HUES64 (cell line): ENCODE data around the gene DNAJC1.

Experiments
- H3K27ac ChIP-seq: 2 replicates; pipeline ENCODE4 v1.7.0; 2013; ENCODE audit warnings: low read depth, low read length, inconsistent platforms
- H3K27me3 ChIP-seq: 2 replicates; pipeline ENCODE4 v1.6.1; 2013; ENCODE audit warnings: mild to moderate bottlenecking, low read length; ENCODE audit not compliant: insufficient read depth
- H3K36me3 ChIP-seq: 2 replicates; pipeline ENCODE4 v1.6.1; 2013; ENCODE audit warnings: mild to moderate bottlenecking, low read length; ENCODE audit not compliant: insufficient read depth
- H3K4me1 ChIP-seq: 2 replicates; pipeline ENCODE4 v1.6.1; 2013; ENCODE audit warnings: mild to moderate bottlenecking, low read length, moderate library complexity; ENCODE audit not compliant: insufficient read depth
- H3K4me3 ChIP-seq: 2 replicates; pipeline ENCODE4 v1.5.1; 2013; ENCODE audit warnings: mild to moderate bottlenecking, low read length, moderate library complexity
- H3K9ac ChIP-seq: 2 replicates; pipeline ENCODE4 v1.6.1; 2013; ENCODE audit warnings: mild to moderate bottlenecking, low read depth, low read length
- H3K9me3 ChIP-seq: 2 replicates; pipeline ENCODE4 v1.6.1; 2013; ENCODE audit warnings: low read depth, low read length; ENCODE audit not compliant: insufficient read depth
- WGBS: fragments of 150-250, 120-280 bp; methylation state at CpG from one replicate; pipeline ENCODE4 v1.1.7; 2013; ENCODE audit warnings: missing lambda C conversion rate; 5-methylcytosine and 5-hydroxymethylcytosine counted together

Gene DNAJC1

GRCh38 chr10:21801609-21802008 is 201.9 kb downstream of the DNAJC1 start:
- Histone ChIP-seq H3K9me3 (no peaks in the 10 kb centered on the region), H3K4me1 (peaks cover 27% of the 10 kb centered on the region), H3K36me3 (no peaks in the 10 kb centered on the region), H3K4me3 (no peak overlapping the region), H3K27me3 (no peaks in the 10 kb centered on the region), H3K9ac (no peak overlapping the region), H3K27ac (no peak overlapping the region)
- 98% methylated on average over 2 of the region's 5 CpGs for WGBS

- Histone ChIP-seq H3K27ac (no peak overlapping the region), H3K27me3 (no peaks in the 10 kb centered on the region), H3K4me3 (no peak overlapping the region), H3K36me3 (no peaks in the 10 kb centered on the region), H3K9me3 (no peaks in the 10 kb centered on the region), H3K4me1 (peaks cover 10% of the 10 kb centered on the region), H3K9ac (no peak overlapping the region)
- WGBS: 92% methylated on average over 5 of the region's 5 CpGs
These were observed 205.4 kb downstream of the DNAJC1 start for GRCh38 chr10:21797984-21798765.

GRCh38 chr10:21797533-21797932 is 206.0 kb downstream of the DNAJC1 start:
- H3K27ac ChIP-seq: no peak overlapping the region
- no peaks in the 10 kb centered on the region for H3K9me3 ChIP-seq
- peaks cover 4% of the 10 kb centered on the region; the same call in 1 of the 2 replicates for H3K4me1 ChIP-seq
- 84% methylated on average over 3 of the region's 3 CpGs for WGBS
- no peaks in the 10 kb centered on the region for H3K36me3 ChIP-seq
- no peak overlapping the region for H3K9ac ChIP-seq
- no peaks in the 10 kb centered on the region for H3K27me3 ChIP-seq
- no peak overlapping the region for H3K4me3 ChIP-seq

- WGBS: 98% methylated on average over 2 of the region's 2 CpGs
- Histone ChIP-seq H3K36me3 (no peaks in the 10 kb centered on the region), H3K27me3 (no peaks in the 10 kb centered on the region), H3K9me3 (no peaks in the 10 kb centered on the region), H3K9ac (no peak overlapping the region), H3K4me3 (no peak overlapping the region), H3K27ac (no peak overlapping the region), H3K4me1 (no peaks in the 10 kb centered on the region)
These were observed 212.3 kb downstream of the DNAJC1 start for GRCh38 chr10:21791276-21791675.

- Histone ChIP-seq H3K4me1 (no peaks in the 10 kb centered on the region), H3K27ac (no peak overlapping the region), H3K4me3 (no peak overlapping the region), H3K9ac (no peak overlapping the region), H3K27me3 (no peaks in the 10 kb centered on the region), H3K36me3 (no peaks in the 10 kb centered on the region), H3K9me3 (peaks cover 4% of the 10 kb centered on the region; the same call in 1 of the 2 replicates)
- 83% methylated on average over 1 of the region's 1 CpG for WGBS
These were observed 226.6 kb downstream of the DNAJC1 start for GRCh38 chr10:21776883-21777282.

GRCh38 chr10:21771219-21771618 is 232.3 kb downstream of the DNAJC1 start:
- H3K9me3 ChIP-seq: no peaks in the 10 kb centered on the region
- no peaks in the 10 kb centered on the region for H3K27me3 ChIP-seq

GRCh38 chr10:21769041-21769440 is 234.5 kb downstream of the DNAJC1 start:
- Histone ChIP-seq H3K4me3 (no peak overlapping the region), H3K9ac (no peak overlapping the region), H3K27me3 (no peaks in the 10 kb centered on the region), H3K36me3 (no peaks in the 10 kb centered on the region), H3K4me1 (no peaks in the 10 kb centered on the region), H3K9me3 (no peaks in the 10 kb centered on the region), H3K27ac (no peak overlapping the region)
- 95% methylated on average over 3 of the region's 3 CpGs for WGBS

More at GRCh38 chr10:21771219-21771618, 232.3 kb downstream of the DNAJC1 start:
- 96% methylated on average over 4 of the region's 4 CpGs for WGBS
- Histone ChIP-seq H3K27ac (no peak overlapping the region), H3K9ac (no peak overlapping the region), H3K4me1 (no peaks in the 10 kb centered on the region), H3K36me3 (no peaks in the 10 kb centered on the region), H3K4me3 (no peak overlapping the region)

- H3K9ac ChIP-seq: no peak overlapping the region
- no peaks in the 10 kb centered on the region for H3K9me3 ChIP-seq
- no peak overlapping the region for H3K27ac ChIP-seq
- no peaks in the 10 kb centered on the region for H3K36me3 ChIP-seq
- no peaks in the 10 kb centered on the region for H3K27me3 ChIP-seq
- WGBS: 98% methylated on average over 5 of the region's 5 CpGs
- no peaks in the 10 kb centered on the region for H3K4me1 ChIP-seq
- no peak overlapping the region for H3K4me3 ChIP-seq
These were observed 238.9 kb downstream of the DNAJC1 start for GRCh38 chr10:21764466-21765189.

- H3K4me3 ChIP-seq: no peak overlapping the region
- no peak overlapping the region for H3K27ac ChIP-seq
- 92% methylated on average over 2 of the region's 2 CpGs for WGBS
These were observed 243.2 kb downstream of the DNAJC1 start for GRCh38 chr10:21760332-21760731.

GRCh38 chr10:21759232-21759631 is 244.3 kb downstream of the DNAJC1 start:
- Histone ChIP-seq H3K4me3 (no peak overlapping the region), H3K27ac (no peak overlapping the region), H3K27me3 (no peaks in the 10 kb centered on the region), H3K9ac (no peak overlapping the region), H3K9me3 (no peaks in the 10 kb centered on the region), H3K4me1 (peaks cover 32% of the 10 kb centered on the region), H3K36me3 (no peaks in the 10 kb centered on the region)
- 91% methylated on average over 21 of the region's 21 CpGs for WGBS

More at GRCh38 chr10:21760332-21760731, 243.2 kb downstream of the DNAJC1 start:
- Histone ChIP-seq H3K9me3 (no peaks in the 10 kb centered on the region), H3K4me1 (peaks cover 32% of the 10 kb centered on the region), H3K27me3 (no peaks in the 10 kb centered on the region), H3K9ac (no peak overlapping the region), H3K36me3 (no peaks in the 10 kb centered on the region)

- Histone ChIP-seq H3K4me1 (peaks cover 32% of the 10 kb centered on the region), H3K9ac (no peak overlapping the region), H3K4me3 (no peak overlapping the region), H3K36me3 (no peaks in the 10 kb centered on the region), H3K27me3 (no peaks in the 10 kb centered on the region), H3K9me3 (no peaks in the 10 kb centered on the region), H3K27ac (no peak overlapping the region)
- 81% methylated on average over 7 of the region's 7 CpGs for WGBS
These were observed 244.8 kb downstream of the DNAJC1 start for GRCh38 chr10:21758696-21759095.
